Measurements from ENCODE around the gene ZDHHC19. TPM values are rescaled to one million over a fixed set of nuclear protein-coding genes. Genes with fewer than 3 reads are reported as not detected.
"Not testable (repeated sequence)": the region's sequence is repeated elsewhere in the genome, so short reads cannot be mapped to it uniquely, and the experiment has no call there.

Gene ZDHHC19
- total RNA-seq, 2 donors from 2014 or later = not detected

GRCh38 chr3:196192036-196192523 lies 19.1 kb downstream of the ZDHHC19 start:
- H3K9me3 ChIP-seq = no peaks in the 10 kb centered on the region
- H3K27ac ChIP-seq = peak overlapping the region in 3 of 4 donors; percentile 46 to 77 (median 48)
- TF ChIP-seq POLR2A (IDR thresholded peaks at IDR 0.05) (no peak), CTCF (IDR thresholded peaks at IDR 0.05) (peak in 1 of 7 experiments; percentile 5)
- intact Hi-C loops (cut with DNase I) = no loop called here
- no peak overlapping the region for H3K4me3 ChIP-seq
- H3K27me3 ChIP-seq = no peaks in the 10 kb centered on the region
- peak in 1 of 4 donors; percentile 34 for DNase-seq
- no peak for ATAC-seq
- H3K4me1 ChIP-seq = peaks cover 18% of the 10 kb centered on the region
- H3K36me3 ChIP-seq (replicated peaks in 1 of 2; ENCODE audit: insufficient read depth in 1 of 2, low read depth in 2 of 2) = no peaks in the 10 kb centered on the region
- 69 to 71% methylated on average over 8 to 11 of the region's 11 CpGs for WGBS, 2 donors

GRCh38 chr3:196189566-196190347 lies 21.4 kb downstream of the ZDHHC19 start:
- ATAC-seq = no peak
- Histone ChIP-seq H3K36me3 (replicated peaks in 1 of 2; ENCODE audit: insufficient read depth in 1 of 2, low read depth in 2 of 2) (no peaks in the 10 kb centered on the region), H3K9me3 (no peaks in the 10 kb centered on the region), H3K4me1 (peaks cover 18% of the 10 kb centered on the region), H3K27ac (no peak overlapping the region), H3K27me3 (no peaks in the 10 kb centered on the region), H3K4me3 (no peak overlapping the region)
- intact Hi-C loops (cut with DNase I) = no loop called here
- DNase-seq = no peak
- TF ChIP-seq POLR2A (IDR thresholded peaks at IDR 0.05) = no peak
- WGBS, 2 donors = 91 to 93% methylated on average over 10 to 16 of the region's 16 CpGs

- Histone ChIP-seq H3K36me3 (replicated peaks in 1 of 2; ENCODE audit: insufficient read depth in 1 of 2, low read depth in 2 of 2) (no peaks in the 10 kb centered on the region), H3K4me3 (no peak overlapping the region), H3K27me3 (no peaks in the 10 kb centered on the region), H3K4me1 (no peaks in the 10 kb centered on the region), H3K9me3 (no peaks in the 10 kb centered on the region), H3K27ac (no peak overlapping the region)
- no peak for DNase-seq
- ATAC-seq = no peak
- WGBS, 2 donors = 62% methylated on average over 19 to 28 of the region's 31 CpGs
- TF ChIP-seq CTCF (IDR thresholded peaks at IDR 0.05) = no peak
- no peak for TF ChIP-seq POLR2A (IDR thresholded peaks at IDR 0.05)
- intact Hi-C loops (cut with DNase I) = no loop called here
These were observed 24.3 kb downstream of the ZDHHC19 start for GRCh38 chr3:196186651-196187573.

- Histone ChIP-seq H3K4me1 (peaks cover 1% of the 10 kb centered on the region), H3K27ac (no peak overlapping the region), H3K4me3 (no peak overlapping the region), H3K36me3 (replicated peaks in 1 of 2; ENCODE audit: insufficient read depth in 1 of 2, low read depth in 2 of 2) (no peaks in the 10 kb centered on the region), H3K27me3 (no peaks in the 10 kb centered on the region), H3K9me3 (no peaks in the 10 kb centered on the region)
- intact Hi-C loops (cut with DNase I) = no loop called here
- no peak for ATAC-seq
- WGBS, 2 donors = 40 to 92% methylated on average over 3 to 15 of the region's 15 CpGs
- DNase-seq = no peak
- no peak for TF ChIP-seq POLR2A (IDR thresholded peaks at IDR 0.05)
- no peak for TF ChIP-seq CTCF (IDR thresholded peaks at IDR 0.05)
These were observed 26.3 kb downstream of the ZDHHC19 start for GRCh38 chr3:196184881-196185280.

GRCh38 chr3:196184169-196184432 lies 27.1 kb downstream of the ZDHHC19 start:
- H3K4me3 ChIP-seq; H3K4me1 ChIP-seq; ATAC-seq; H3K27ac ChIP-seq; intact Hi-C loops (cut with DNase I); H3K27me3 ChIP-seq; H3K9me3 ChIP-seq; H3K36me3 ChIP-seq (replicated peaks in 1 of 2; ENCODE audit: insufficient read depth in 1 of 2, low read depth in 2 of 2); DNase-seq: not testable (repeated sequence)
- 69 to 81% methylated on average over 4 of the region's 4 CpGs for WGBS, 2 donors

All from body of pancreas (tissue), 4 donors.